Measurements from ENCODE around the gene BRIP1.

DNA sequence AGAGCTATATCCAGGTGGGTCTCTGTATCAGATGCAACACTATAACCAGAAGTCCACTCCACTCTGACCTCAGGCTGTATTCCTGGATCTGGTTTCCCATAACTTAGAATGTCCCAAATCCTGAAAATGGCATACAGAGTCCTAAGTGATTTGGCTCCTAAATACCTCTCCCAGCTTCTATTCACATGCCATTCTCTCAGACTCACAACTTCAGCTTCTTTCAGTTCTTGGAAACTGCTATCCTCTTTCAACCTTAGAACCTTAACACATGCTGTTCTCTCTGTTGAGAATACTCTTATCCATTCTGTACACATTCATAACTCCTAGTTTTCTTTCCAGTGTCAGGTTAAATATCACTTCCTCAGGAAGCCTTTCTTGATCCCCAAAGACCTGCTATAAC, 132.0 kb downstream of the BRIP1 start:
- TF ChIP-seq, protein P1, sequence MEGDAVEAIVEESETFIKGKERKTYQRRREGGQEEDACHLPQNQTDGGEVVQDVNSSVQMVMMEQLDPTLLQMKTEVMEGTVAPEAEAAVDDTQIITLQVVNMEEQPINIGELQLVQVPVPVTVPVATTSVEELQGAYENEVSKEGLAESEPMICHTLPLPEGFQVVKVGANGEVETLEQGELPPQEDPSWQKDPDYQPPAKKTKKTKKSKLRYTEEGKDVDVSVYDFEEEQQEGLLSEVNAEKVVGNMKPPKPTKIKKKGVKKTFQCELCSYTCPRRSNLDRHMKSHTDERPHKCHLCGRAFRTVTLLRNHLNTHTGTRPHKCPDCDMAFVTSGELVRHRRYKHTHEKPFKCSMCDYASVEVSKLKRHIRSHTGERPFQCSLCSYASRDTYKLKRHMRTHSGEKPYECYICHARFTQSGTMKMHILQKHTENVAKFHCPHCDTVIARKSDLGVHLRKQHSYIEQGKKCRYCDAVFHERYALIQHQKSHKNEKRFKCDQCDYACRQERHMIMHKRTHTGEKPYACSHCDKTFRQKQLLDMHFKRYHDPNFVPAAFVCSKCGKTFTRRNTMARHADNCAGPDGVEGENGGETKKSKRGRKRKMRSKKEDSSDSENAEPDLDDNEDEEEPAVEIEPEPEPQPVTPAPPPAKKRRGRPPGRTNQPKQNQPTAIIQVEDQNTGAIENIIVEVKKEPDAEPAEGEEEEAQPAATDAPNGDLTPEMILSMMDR (conservative IDR thresholded peaks at IDR 0.05; ENCODE audit: low read depth in 2 of 2): no peak
- no peak for TF ChIP-seq EZH2 (IDR thresholded peaks at IDR 0.05; ENCODE audit: low read depth, unreplicated experiment)
- TF ChIP-seq NANOG (IDR thresholded peaks at IDR 0.05; ENCODE audit: borderline replicate concordance): no peak
- no peak for TF ChIP-seq REST (IDR thresholded peaks at IDR 0.05; ENCODE audit: unreplicated experiment)

Measured in GM23338 (cell line).